H1 (cell line): ENCODE results near the gene SERPINE2. TPM values are rescaled to one million over a fixed set of nuclear protein-coding genes. Genes with fewer than 3 reads are reported as not detected.

ENCODE experiments used
- CBX5 ChIP-seq: fragments of 300-800, 300-1000 bp; sonication (generic); IDR thresholded peaks from 2 replicates; pipeline ENCODE4 v1.7.1; 2016; ENCODE audit warnings: antibody characterized with exemption, low read length, low read depth
- CEBPB ChIP-seq: IDR thresholded peaks from 2 replicates; pipeline ENCODE4 v1.6.1; 2012; ENCODE audit warnings: low read depth, low read length
- EGR1 ChIP-seq: IDR thresholded peaks from 2 replicates; pipeline ENCODE4 v1.6.1; 2011; ENCODE audit warnings: low read depth, low read length, borderline replicate concordance
- JUND ChIP-seq: IDR thresholded peaks from 2 replicates; pipeline ENCODE4 v1.6.1; 2011; ENCODE audit warnings: mild to moderate bottlenecking, improper control_type of control experiment, low read length
- POLR2AphosphoS5 ChIP-seq: IDR thresholded peaks from 2 replicates; pipeline ENCODE4 v1.6.1; 2011; ENCODE audit warnings: low read depth, low read length
- POU5F1 ChIP-seq: IDR thresholded peaks from 2 replicates; pipeline ENCODE4 v1.6.1; 2011; ENCODE audit warnings: low read depth, mild to moderate bottlenecking, low read length, moderate library complexity
- RBBP5 ChIP-seq: IDR thresholded peaks from 2 replicates; pipeline ENCODE4 v1.7.1; 2012; ENCODE audit warnings: low read depth, mild to moderate bottlenecking, inconsistent platforms, low read length, moderate library complexity, borderline replicate concordance
- RNF2 ChIP-seq: fragments of 200-900, 300-1000 bp; sonication (generic); IDR thresholded peaks from 2 replicates; pipeline ENCODE4 v1.7.1; 2016; ENCODE audit warnings: borderline replicate concordance, low read depth, mild to moderate bottlenecking, antibody characterized with exemption, low read length; ENCODE audit not compliant: poor library complexity, severe bottlenecking; ENCODE audit errors: missing control alignments
- SIX5 ChIP-seq: IDR thresholded peaks from 2 replicates; pipeline ENCODE4 v1.6.1; 2011; ENCODE audit warnings: mild to moderate bottlenecking, low read depth, low read length
- polyA plus RNA-seq, 7 experiments: library from polyadenylated mRNA; depleted of rRNA in 3 of 7; stranded (reverse) in 5 of 7; unstranded in 2 of 7; fragments of >200 nt in 5 of 7; fragments of 200-250 nt in 2 of 7; gene quantifications; 1 replicate in 5 of 7; 2 replicates in 1 of 7; 4 replicates in 1 of 7; pipeline versions ENCODE4 v1.2.1 to v1.2.3, GENCODE V29; 2011 to 2013; ENCODE audit warnings: missing spikeins in 2 of 7, mixed read lengths in 2 of 7
- total RNA-seq: library from RNA; stranded (reverse); fragmentation: NEBNext Ultra II Directional; extraction: Animal tissue kit (Norgen Biotek cat#: 25700); gene quantifications from 2 replicates; pipeline ENCODE4 v1.2.1, GENCODE V29; 2021
- TF ChIP-seq, protein P1 (sequence below): fragments of 300-600 bp; sonication (generic); IDR thresholded peaks from 2 replicates; pipeline ENCODE4 v1.7.1; 2012; ENCODE audit warnings: low read length, moderate library complexity, mild to moderate bottlenecking, inconsistent platforms; ENCODE audit not compliant: insufficient replicate concordance
- TF ChIP-seq, protein P2 (sequence below): IDR thresholded peaks from 2 replicates; pipeline ENCODE4 v1.6.1; 2011; ENCODE audit warnings: low read depth, mild to moderate bottlenecking, low read length; ENCODE audit not compliant: insufficient read depth

Gene SERPINE2
- total and polyA plus RNA-seq, 2 of the 8 experiments (the other 6 are each of a cell fraction or from before 2014, with no cell fraction given), result 26.2 to 76.0 TPM

DNA sequence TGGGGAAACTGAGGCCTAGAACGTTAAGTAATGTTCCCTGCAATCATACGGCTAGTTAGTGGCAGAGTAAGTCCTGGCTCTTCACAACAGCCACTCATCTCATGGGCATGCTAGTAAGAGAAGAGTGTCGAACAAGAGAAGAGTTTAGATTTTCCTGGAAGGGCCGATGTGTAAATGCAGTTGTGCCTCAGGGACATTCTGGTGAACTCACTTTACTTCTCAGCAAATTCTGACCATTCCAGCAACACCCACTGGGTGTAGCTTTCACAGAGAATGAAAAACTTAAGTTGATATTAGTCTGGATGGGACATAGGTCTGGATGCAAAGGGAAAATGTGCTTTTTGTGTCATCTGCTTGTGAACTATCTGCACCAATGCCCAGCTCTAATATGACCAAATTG is 58.3 kb downstream of the SERPINE2 start (continued):
- TF ChIP-seq, protein P1, sequence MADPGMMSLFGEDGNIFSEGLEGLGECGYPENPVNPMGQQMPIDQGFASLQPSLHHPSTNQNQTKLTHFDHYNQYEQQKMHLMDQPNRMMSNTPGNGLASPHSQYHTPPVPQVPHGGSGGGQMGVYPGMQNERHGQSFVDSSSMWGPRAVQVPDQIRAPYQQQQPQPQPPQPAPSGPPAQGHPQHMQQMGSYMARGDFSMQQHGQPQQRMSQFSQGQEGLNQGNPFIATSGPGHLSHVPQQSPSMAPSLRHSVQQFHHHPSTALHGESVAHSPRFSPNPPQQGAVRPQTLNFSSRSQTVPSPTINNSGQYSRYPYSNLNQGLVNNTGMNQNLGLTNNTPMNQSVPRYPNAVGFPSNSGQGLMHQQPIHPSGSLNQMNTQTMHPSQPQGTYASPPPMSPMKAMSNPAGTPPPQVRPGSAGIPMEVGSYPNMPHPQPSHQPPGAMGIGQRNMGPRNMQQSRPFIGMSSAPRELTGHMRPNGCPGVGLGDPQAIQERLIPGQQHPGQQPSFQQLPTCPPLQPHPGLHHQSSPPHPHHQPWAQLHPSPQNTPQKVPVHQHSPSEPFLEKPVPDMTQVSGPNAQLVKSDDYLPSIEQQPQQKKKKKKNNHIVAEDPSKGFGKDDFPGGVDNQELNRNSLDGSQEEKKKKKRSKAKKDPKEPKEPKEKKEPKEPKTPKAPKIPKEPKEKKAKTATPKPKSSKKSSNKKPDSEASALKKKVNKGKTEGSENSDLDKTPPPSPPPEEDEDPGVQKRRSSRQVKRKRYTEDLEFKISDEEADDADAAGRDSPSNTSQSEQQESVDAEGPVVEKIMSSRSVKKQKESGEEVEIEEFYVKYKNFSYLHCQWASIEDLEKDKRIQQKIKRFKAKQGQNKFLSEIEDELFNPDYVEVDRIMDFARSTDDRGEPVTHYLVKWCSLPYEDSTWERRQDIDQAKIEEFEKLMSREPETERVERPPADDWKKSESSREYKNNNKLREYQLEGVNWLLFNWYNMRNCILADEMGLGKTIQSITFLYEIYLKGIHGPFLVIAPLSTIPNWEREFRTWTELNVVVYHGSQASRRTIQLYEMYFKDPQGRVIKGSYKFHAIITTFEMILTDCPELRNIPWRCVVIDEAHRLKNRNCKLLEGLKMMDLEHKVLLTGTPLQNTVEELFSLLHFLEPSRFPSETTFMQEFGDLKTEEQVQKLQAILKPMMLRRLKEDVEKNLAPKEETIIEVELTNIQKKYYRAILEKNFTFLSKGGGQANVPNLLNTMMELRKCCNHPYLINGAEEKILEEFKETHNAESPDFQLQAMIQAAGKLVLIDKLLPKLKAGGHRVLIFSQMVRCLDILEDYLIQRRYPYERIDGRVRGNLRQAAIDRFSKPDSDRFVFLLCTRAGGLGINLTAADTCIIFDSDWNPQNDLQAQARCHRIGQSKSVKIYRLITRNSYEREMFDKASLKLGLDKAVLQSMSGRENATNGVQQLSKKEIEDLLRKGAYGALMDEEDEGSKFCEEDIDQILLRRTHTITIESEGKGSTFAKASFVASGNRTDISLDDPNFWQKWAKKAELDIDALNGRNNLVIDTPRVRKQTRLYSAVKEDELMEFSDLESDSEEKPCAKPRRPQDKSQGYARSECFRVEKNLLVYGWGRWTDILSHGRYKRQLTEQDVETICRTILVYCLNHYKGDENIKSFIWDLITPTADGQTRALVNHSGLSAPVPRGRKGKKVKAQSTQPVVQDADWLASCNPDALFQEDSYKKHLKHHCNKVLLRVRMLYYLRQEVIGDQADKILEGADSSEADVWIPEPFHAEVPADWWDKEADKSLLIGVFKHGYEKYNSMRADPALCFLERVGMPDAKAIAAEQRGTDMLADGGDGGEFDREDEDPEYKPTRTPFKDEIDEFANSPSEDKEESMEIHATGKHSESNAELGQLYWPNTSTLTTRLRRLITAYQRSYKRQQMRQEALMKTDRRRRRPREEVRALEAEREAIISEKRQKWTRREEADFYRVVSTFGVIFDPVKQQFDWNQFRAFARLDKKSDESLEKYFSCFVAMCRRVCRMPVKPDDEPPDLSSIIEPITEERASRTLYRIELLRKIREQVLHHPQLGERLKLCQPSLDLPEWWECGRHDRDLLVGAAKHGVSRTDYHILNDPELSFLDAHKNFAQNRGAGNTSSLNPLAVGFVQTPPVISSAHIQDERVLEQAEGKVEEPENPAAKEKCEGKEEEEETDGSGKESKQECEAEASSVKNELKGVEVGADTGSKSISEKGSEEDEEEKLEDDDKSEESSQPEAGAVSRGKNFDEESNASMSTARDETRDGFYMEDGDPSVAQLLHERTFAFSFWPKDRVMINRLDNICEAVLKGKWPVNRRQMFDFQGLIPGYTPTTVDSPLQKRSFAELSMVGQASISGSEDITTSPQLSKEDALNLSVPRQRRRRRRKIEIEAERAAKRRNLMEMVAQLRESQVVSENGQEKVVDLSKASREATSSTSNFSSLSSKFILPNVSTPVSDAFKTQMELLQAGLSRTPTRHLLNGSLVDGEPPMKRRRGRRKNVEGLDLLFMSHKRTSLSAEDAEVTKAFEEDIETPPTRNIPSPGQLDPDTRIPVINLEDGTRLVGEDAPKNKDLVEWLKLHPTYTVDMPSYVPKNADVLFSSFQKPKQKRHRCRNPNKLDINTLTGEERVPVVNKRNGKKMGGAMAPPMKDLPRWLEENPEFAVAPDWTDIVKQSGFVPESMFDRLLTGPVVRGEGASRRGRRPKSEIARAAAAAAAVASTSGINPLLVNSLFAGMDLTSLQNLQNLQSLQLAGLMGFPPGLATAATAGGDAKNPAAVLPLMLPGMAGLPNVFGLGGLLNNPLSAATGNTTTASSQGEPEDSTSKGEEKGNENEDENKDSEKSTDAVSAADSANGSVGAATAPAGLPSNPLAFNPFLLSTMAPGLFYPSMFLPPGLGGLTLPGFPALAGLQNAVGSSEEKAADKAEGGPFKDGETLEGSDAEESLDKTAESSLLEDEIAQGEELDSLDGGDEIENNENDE, result no peak
- no peak for TF ChIP-seq CEBPB
- no peak for TF ChIP-seq SIX5
- no peak for TF ChIP-seq JUND
- TF ChIP-seq, protein P2, sequence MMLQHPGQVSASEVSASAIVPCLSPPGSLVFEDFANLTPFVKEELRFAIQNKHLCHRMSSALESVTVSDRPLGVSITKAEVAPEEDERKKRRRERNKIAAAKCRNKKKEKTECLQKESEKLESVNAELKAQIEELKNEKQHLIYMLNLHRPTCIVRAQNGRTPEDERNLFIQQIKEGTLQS, result no peak
- no peak for TF ChIP-seq CBX5
- no peak for TF ChIP-seq RNF2
- no peak for TF ChIP-seq POLR2AphosphoS5
- TF ChIP-seq RBBP5, result no peak
- no peak for TF ChIP-seq EGR1
- no peak for TF ChIP-seq POU5F1
